ENCODE measurements around the gene DENND1A.

DNA sequence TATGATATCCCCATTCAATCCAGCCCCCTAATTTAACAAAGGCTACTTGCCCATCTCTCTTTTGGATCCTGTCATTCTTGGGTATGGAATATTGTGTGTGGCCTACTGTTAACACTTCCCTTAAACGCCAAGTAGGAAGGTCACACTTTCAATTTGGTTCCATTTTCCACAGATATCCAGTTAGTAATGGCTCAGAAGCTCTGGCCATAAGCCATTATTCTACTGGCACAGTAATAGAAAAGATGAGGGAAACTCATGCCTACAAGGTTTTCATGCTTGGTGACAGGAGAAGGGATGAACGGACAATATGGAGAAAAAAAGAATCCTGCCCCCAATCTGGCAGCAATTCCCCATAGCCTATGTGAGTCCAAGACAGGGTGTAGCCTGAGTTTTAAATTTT lies 346.3 kb downstream of the DENND1A start:
- TF ChIP-seq CREM (CRISPR knock-in tag; IDR thresholded peaks at IDR 0.05) = no peak
- TF ChIP-seq, protein P1, sequence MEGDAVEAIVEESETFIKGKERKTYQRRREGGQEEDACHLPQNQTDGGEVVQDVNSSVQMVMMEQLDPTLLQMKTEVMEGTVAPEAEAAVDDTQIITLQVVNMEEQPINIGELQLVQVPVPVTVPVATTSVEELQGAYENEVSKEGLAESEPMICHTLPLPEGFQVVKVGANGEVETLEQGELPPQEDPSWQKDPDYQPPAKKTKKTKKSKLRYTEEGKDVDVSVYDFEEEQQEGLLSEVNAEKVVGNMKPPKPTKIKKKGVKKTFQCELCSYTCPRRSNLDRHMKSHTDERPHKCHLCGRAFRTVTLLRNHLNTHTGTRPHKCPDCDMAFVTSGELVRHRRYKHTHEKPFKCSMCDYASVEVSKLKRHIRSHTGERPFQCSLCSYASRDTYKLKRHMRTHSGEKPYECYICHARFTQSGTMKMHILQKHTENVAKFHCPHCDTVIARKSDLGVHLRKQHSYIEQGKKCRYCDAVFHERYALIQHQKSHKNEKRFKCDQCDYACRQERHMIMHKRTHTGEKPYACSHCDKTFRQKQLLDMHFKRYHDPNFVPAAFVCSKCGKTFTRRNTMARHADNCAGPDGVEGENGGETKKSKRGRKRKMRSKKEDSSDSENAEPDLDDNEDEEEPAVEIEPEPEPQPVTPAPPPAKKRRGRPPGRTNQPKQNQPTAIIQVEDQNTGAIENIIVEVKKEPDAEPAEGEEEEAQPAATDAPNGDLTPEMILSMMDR (IDR thresholded peaks at IDR 0.05) = no peak
- no peak for TF ChIP-seq TEAD4 (CRISPR knock-in tag; IDR thresholded peaks at IDR 0.05)
- TF ChIP-seq EMX1 (CRISPR knock-in tag; IDR thresholded peaks at IDR 0.05) = no peak
- TF ChIP-seq, protein P2, sequence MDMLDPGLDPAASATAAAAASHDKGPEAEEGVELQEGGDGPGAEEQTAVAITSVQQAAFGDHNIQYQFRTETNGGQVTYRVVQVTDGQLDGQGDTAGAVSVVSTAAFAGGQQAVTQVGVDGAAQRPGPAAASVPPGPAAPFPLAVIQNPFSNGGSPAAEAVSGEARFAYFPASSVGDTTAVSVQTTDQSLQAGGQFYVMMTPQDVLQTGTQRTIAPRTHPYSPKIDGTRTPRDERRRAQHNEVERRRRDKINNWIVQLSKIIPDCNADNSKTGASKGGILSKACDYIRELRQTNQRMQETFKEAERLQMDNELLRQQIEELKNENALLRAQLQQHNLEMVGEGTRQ (CRISPR knock-in tag; IDR thresholded peaks at IDR 0.05) = no peak
- TF ChIP-seq GRHL2 (CRISPR knock-in tag; IDR thresholded peaks at IDR 0.05; ENCODE audit: insufficient replicate concordance, severe bottlenecking) = no peak
- no peak for TF ChIP-seq NFE2L1 (CRISPR knock-in tag; IDR thresholded peaks at IDR 0.05)
- TF ChIP-seq ATF1 (CRISPR knock-in tag; IDR thresholded peaks at IDR 0.05) = no peak
- TF ChIP-seq NR2C2 (CRISPR knock-in tag; IDR thresholded peaks at IDR 0.05) = no peak
- TF ChIP-seq ZNF121 (CRISPR knock-in tag; IDR thresholded peaks at IDR 0.05) = no peak
- no peak for TF ChIP-seq TCF7 (CRISPR knock-in tag; IDR thresholded peaks at IDR 0.05; ENCODE audit: low read depth)
- TF ChIP-seq ZNF263 (CRISPR knock-in tag; IDR thresholded peaks at IDR 0.05; ENCODE audit: low read depth) = no peak
- TF ChIP-seq, protein P3, sequence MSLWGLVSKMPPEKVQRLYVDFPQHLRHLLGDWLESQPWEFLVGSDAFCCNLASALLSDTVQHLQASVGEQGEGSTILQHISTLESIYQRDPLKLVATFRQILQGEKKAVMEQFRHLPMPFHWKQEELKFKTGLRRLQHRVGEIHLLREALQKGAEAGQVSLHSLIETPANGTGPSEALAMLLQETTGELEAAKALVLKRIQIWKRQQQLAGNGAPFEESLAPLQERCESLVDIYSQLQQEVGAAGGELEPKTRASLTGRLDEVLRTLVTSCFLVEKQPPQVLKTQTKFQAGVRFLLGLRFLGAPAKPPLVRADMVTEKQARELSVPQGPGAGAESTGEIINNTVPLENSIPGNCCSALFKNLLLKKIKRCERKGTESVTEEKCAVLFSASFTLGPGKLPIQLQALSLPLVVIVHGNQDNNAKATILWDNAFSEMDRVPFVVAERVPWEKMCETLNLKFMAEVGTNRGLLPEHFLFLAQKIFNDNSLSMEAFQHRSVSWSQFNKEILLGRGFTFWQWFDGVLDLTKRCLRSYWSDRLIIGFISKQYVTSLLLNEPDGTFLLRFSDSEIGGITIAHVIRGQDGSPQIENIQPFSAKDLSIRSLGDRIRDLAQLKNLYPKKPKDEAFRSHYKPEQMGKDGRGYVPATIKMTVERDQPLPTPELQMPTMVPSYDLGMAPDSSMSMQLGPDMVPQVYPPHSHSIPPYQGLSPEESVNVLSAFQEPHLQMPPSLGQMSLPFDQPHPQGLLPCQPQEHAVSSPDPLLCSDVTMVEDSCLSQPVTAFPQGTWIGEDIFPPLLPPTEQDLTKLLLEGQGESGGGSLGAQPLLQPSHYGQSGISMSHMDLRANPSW (CRISPR knock-in tag; conservative IDR thresholded peaks at IDR 0.05; ENCODE audit: low read depth) = no peak
- TF ChIP-seq, protein P4, sequence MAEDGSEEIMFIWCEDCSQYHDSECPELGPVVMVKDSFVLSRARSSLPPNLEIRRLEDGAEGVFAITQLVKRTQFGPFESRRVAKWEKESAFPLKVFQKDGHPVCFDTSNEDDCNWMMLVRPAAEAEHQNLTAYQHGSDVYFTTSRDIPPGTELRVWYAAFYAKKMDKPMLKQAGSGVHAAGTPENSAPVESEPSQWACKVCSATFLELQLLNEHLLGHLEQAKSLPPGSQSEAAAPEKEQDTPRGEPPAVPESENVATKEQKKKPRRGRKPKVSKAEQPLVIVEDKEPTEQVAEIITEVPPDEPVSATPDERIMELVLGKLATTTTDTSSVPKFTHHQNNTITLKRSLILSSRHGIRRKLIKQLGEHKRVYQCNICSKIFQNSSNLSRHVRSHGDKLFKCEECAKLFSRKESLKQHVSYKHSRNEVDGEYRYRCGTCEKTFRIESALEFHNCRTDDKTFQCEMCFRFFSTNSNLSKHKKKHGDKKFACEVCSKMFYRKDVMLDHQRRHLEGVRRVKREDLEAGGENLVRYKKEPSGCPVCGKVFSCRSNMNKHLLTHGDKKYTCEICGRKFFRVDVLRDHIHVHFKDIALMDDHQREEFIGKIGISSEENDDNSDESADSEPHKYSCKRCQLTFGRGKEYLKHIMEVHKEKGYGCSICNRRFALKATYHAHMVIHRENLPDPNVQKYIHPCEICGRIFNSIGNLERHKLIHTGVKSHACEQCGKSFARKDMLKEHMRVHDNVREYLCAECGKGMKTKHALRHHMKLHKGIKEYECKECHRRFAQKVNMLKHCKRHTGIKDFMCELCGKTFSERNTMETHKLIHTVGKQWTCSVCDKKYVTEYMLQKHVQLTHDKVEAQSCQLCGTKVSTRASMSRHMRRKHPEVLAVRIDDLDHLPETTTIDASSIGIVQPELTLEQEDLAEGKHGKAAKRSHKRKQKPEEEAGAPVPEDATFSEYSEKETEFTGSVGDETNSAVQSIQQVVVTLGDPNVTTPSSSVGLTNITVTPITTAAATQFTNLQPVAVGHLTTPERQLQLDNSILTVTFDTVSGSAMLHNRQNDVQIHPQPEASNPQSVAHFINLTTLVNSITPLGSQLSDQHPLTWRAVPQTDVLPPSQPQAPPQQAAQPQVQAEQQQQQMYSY (CRISPR knock-in tag; IDR thresholded peaks at IDR 0.05) = no peak
